ENCODE results near the gene SLC25A20.

SLC25A20 gene

DNA sequence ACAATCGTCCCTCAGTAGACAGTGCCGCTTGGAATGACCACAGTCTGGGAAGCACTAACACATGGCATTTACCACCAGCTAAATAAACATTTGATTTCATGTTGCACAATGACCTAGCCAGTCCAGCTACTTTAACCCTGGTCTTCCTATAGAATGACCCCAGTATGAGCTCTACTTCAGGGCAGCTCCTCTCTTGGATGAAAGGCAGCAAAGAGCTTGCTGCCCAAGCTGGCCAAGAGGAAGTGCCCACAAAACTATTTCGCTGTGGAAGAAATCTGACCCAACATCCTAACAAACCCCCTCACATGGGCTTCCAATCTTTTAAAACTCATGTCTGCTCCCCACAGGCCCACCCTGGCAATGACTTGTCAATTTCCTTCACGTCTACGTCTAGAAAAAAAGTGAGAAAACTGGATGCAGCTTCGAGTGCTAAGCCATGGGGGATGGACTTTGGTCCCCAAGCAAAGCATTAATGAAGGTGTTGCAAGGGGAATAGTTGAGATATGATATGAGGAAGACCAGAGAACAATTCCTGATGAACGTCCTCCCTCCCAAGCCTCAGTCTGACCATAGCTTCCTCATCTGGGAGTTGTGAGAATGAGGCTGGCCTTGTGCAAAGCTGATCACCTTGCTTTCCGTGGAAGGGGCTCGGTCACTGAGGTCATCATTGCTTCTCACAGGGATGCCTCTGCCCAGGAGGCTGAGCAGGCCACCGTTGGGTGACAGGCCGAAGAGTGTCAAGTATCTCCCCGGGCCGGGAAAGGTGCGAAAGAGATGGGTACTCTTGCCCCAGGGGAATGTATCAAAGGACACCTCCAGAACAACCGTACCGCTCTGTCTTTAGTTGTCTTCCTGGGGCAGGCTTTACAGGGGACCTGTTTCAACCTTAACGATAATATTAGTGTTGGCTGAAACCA is 964 bp downstream of the SLC25A20 start:
- DNase-seq: no peak

GRCh38 chr3:48896936-48897335 is 1.7 kb downstream of the SLC25A20 start:
- DNase-seq: no peak

GRCh38 chr3:48894516-48894915 is 4.2 kb downstream of the SLC25A20 start:
- DNase-seq: no peak

GRCh38 chr3:48891606-48892005 is 7.1 kb downstream of the SLC25A20 start:
- no peak for DNase-seq

GRCh38 chr3:48885753-48886152 is 12.9 kb downstream of the SLC25A20 start:
- no peak for DNase-seq

- DNase-seq: no peak
Measured at GRCh38 chr3:48881652-48882114, 17.0 kb downstream of the SLC25A20 start.

DNA sequence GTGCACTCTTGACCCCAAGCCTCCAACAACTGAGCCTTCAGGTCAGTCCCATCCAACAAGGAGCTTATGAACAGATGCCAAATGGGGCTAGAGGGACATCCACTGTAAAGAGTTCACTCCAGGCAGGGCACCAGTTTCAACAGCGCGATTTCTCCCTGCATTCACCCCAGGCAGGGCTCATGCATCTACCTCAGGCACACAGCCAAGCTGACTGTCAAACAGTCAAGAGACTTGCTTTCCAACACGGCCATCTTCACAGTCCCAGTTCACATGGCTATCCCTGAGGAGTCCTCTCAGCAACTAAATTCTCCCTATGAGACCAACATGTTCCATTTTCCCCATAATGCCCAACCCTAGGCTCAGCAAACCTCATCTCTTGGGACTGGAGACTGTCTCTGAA is 17.7 kb downstream of the SLC25A20 start:
- DNase-seq: no peak

DNA sequence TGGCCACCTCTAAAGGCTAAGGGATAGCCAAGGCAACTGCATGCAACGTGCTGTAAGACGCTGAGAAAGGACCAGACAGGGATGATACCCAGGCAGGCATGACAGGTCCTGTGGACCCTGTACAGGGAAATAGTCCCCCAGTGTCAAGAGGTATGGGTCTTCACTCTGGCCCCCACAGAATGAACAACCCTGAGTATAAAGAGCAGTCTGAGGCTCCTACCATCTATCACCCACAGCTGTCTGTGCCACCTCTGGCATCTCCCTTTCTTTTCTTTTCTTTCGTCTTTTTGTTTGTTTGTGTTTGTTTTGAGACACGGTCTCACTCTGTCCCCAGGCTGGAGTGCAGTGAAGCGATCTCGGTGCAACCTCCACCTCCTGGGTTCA is 18.7 kb downstream of the SLC25A20 start:
- no peak for DNase-seq

- no peak for DNase-seq
Measured at GRCh38 chr3:48879307-48879993, 19.2 kb downstream of the SLC25A20 start.

DNA sequence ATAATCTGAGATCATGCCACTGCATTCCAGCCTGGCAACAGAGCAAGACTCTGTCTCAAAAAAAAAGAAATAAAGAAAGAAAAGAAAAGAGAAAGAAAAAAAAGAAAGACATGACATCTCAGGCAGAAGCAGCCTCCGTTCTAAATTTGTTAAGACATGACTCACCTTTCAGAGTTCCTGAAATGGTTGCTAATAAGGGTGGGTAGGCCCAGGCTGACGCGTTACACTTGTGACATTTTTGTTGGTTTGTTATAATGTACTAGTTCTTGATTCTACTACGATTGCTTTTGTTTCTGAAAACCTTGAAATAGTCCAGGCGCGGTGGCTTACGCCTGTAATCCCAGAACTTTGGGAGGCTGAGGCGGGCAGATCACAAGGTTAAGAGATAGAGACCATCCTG is 21.0 kb downstream of the SLC25A20 start:
- DNase-seq: no peak

DNA sequence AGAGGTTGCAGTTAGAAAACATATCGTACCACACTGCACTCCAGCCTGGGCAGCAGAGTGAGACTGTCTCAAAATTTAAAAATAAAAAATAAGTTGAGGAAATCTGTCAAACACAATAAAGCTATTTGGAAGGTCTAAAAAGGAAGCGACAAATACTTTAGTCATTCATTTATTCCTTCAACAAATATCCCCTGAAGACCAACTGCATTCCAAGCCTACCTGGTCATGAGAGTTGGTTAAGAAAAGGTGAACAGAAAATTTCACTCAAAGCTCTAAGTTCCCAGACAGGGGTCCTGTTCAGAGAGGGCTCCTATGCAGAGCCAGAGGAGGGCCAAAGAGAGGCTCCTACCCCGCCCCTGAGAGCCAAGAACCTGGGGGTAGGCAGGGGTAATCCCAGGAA is 35.6 kb downstream of the SLC25A20 start:
- DNase-seq: no peak

GRCh38 chr3:48859206-48859605 is 39.5 kb downstream of the SLC25A20 start:
- no peak for DNase-seq

DNA sequence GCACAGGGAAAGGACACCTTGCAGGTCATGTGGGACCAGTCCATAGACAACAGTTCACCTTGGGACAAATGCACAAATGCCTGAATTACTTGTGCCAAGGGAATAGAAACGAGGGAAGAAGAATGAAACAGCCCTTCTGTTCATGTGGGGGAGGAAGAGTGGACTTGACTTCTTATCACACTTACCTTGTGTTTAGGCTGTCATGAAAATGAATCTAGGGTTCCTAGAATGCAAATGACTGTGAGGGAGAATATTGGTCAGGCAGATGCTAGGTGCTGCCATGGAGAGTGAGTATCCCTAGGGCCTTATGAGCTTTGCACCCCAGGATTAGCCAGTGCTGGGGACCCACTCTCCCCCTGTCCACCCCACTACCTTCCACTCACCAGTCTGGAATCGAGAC is 40.0 kb downstream of the SLC25A20 start:
- no peak for DNase-seq

- no peak for DNase-seq
Measured at GRCh38 chr3:48857641-48858040, 41.0 kb downstream of the SLC25A20 start.

DNA sequence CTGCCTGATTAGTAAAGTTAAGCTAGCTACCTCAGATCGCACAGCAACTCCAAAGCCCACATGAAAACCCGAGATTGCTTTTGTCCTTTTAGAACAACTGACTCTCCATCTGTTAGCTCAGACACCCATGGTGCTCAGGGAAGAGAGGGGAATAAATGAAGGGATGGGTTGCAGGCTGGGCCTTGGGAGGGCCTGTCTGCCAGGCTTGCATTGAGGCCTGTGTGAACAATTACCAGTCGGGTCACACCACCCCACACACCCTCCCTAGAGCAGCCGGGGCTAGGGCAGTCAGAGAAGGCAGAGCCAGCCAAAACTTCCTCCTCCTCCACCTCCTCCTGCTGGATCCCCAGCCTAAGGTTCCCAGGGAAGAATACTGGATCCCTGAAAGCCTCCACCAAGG is 42.2 kb downstream of the SLC25A20 start:
- no peak for DNase-seq

DNA sequence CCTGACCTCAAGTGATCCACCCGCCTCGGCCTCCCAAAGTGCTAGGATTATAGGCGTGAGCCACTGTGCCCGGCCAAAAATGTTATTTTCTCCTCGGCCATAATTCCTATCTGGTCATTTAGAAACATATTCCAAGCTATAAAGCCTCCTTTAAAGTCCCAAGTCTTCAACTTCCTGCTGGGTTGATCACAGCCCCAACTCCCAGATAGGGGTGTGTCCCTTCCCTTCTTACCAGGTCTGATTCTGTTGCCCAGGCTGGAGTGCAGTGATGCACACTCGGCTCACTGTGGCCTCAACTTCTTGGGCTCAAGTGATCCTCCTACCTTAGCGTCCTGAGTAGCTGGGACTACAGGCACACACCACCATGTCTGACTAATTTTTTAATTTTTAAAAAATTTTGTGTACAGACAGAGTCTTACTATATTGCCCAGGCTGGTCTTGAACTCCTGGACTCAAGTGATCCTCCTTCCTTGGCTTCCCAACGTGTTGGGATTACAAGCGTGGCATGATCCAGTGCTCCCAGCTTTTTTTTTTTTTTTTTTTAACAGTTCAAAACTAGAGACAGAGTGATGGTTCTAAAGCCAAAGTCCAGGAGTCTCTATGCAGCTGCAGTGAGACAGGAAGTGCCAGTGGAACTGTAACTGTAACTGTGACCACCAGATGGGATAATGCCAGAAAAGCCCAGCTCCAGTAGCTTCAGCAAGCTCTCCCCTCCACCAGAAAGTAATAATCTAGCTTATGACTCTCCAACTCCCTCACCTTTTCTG is 42.8 kb downstream of the SLC25A20 start:
- DNase-seq: no peak

GRCh38 chr3:48852151-48852550 is 46.5 kb downstream of the SLC25A20 start:
- no peak for DNase-seq

DNA sequence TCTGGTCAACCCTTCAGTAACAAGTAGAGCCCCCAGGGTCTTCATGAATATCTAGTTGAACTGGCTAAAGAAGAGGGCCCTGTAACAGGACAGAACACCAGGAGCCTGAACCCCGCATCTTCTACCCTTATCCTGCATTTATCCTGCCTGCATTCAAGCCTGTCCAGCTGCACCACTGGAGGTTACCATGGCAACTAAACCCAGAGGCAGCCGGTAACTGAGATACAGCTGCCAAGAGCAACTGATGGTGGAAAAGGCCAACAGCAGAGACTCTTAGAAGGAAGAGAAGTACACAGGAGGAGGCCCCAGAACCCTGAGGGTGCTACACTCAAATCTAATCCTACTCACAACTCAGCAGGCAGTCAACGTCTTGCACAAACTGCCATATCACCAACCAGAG is 47.3 kb downstream of the SLC25A20 start:
- DNase-seq: no peak

- DNase-seq: no peak
Measured at GRCh38 chr3:48848816-48849515, 49.7 kb downstream of the SLC25A20 start.

- DNase-seq: peak; percentile 88
Measured at GRCh38 chr3:48847504-48848423, 50.9 kb downstream of the SLC25A20 start, which contains the start of gene PRKAR2A. Gene PRKAR2A, minus strand, starts transcription at chr3:48847874. Its CDS starts 278 bp downstream, at chr3:48847596.

GRCh38 chr3:48847053-48847503 is 51.6 kb downstream of the SLC25A20 start:
- DNase-seq: peak; percentile 56
